DMS53 treated with DMSO at 0.1 percent for 48 hours (cell line): Measurements from ENCODE around the gene PLEKHG3.
A peak's percentile ranks its signal among the peaks of the same experiment; 100 is the strongest.

ENCODE experiments used
- DNase-seq: peaks from one replicate; lab custom pipeline; 2025; ENCODE audit not compliant: unreplicated experiment; lab: John Stamatoyannopoulos, UW

The PLEKHG3 gene

DNA sequence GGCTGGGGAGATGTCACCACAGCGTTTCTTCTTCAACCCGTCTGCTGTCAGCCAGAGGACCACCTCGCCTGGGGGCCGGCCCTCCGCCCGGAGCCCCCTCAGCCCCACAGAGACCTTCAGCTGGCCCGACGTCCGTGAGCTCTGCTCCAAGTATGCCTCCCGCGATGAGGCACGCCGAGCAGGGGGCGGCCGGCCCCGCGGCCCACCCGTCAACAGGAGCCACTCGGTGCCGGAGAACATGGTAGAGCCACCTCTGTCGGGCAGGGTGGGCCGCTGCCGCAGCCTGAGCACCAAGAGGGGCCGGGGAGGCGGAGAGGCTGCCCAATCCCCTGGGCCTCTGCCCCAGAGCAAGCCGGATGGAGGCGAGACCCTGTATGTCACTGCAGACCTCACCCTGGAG, 38.8 kb downstream of the PLEKHG3 start:
- DNase-seq = no peak

DNA sequence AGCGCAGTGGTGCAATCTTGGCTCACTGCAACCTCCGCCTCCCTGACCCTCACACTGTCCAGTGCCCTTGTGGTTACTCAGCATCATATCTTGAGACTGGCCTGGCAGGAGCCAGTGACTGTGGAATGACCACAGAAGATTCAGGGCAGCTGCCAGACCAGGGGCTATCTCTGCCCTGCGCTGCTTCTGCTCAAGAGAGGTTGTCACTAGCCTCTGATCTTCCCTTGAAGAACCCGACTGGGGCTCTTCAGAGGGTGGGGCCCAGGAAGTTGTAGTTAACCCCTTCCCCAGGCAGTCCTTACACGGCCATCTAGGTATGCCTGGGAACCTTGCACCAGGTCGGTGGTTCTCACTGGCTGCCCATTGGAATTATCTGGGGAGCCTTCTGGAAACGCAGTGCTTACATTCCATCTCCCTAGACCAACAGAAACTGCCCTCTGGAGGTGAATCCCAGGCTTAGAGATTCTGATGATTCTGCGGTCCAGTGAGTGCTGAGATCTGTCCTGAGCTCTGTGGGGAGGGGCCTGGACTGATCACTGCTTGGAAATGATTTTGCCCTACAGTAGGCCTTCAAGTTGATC, 41.4 kb downstream of the PLEKHG3 start:
- DNase-seq = no peak

DNA sequence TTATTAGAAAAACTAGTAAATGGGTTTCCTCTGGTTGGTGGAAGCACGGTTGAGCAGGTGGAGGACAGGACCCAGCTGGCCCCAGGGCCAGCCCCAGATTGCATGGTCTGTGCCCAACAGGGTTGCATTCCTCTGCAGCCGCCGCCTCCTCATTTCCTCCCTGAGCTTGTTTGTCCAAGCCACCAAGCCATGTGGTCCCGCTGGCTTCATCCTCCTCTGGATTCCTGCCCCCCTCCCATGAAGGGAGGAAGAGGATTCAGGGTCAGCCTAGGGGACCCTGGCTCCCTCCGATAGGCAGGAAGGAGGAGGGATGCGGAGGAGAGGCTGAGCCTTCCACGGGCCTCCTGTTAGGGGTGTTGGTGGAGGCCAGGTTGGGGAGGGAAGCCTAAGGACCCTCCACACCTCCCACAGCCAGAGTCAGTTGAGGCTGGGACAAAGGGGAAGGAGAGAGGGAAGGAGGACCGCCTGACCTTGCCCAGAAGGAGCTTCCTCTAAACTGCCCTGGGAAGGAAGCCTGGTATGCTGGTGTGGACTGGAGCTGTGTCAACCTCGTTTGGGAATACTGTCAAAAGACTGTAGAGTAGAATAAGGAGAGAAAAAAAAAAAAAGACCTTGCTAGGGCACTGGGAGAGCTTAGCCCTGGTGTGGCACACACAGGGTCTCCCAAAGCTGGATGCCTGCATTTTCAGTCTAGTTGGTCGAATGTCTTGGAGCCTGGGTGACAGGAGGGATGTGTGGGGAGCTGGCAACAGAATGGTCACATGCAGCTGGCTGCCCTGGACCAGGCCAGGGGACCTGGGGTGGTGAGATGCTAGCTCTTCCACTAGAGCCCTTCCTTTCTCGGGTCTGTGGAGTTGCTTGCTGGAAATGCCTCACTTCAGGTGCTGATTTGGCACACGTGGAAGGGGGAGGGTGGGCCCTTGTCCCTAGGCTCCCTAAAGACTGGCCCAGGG, 42.4 kb downstream of the PLEKHG3 start:
- DNase-seq = no peak

DNA sequence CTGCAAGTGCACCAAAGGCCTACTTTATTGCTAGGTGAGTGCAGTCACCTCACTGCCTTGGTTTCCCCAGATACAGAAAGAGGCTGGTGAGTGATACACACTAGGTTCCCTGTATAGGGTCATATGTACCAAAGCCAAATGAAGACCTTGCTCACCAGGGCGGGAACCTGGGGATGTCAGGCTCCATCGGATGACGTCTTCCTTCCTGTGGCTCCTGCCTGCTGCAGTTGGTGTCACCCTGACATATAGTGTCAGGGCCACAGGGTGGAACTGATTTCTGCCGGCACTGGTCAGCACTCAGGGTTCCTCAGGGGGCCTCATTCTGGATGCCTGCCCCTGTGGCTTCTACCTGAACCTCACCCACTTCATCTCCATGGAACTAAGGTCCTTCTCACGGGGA, 43.1 kb downstream of the PLEKHG3 start:
- no peak for DNase-seq

DNA sequence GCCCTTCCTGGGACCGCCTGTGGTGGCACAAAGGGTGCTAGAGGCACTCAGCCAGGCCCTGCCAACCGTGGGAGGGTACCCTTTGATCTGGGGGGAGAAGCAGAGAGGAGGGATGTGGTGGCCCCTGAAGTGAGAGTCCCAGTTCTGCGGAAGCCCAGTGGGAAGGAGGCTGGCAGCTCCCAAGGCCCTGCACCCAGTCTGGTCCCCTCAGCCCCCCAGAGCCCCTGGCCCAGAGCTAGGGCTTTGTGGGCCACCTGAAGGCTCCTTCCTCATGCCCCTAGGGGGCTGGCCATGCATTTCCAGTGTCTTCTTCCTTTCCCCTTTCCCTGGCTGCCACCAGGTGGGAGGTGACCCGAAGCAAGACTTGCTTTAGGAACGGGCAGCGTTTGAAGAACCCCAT, 44.3 kb downstream of the PLEKHG3 start:
- no peak for DNase-seq

DNA sequence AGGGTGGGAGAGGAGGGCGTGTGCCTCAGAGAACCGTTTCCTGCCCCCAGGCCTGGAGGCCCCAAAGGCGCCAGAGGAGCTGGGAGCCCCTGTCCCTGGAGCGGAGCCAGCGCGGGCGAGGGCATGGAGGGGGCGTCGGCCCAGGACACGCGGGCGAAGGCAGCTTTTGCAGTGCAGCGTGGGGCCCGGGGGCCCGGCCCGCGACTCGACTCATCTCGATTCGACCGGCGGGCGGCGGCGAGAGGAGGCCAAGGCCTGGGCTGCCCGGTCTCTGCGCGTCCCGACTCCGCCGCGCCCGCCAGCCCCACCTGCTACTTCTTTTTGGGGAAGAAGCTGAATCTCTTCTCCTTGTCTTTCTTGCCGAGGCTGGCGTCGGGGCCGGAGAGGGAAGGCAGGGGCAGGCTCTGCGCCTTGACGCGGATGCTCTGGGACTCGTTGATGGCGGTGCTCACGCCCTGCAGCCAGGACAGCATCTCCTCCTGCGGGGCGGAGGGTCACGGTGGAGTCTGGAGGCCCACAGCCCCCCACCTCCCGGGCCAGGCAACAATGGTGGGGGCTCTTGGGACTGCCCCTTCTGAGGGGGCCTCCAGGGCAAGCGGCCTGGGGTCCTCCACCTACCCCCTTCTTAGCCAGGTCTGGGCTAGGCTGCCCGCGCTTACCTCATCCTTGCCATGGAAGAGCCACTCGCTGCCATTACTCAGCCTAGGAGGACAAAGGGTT, 44.9 kb downstream of the PLEKHG3 start:
- no peak for DNase-seq

DNA sequence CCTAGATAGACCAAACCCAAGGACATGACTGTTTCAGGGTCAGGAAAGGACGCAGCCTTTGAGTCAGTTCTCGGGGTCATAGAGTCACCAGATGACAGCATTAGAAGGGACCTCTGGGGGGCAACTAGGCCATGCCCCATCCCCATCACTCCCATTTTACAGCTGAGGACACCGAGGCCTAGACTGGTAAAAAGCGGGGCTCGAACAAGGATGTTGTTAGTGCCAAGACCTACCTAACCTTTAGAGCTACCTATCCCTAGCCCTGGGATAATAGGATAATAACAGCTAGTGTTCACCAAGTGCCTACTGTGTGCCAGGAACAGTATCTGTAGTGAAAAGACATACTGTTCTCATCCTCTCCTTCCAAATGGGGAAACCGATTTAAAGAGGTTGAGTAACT, 48.7 kb downstream of the PLEKHG3 start:
- no peak for DNase-seq

DNA sequence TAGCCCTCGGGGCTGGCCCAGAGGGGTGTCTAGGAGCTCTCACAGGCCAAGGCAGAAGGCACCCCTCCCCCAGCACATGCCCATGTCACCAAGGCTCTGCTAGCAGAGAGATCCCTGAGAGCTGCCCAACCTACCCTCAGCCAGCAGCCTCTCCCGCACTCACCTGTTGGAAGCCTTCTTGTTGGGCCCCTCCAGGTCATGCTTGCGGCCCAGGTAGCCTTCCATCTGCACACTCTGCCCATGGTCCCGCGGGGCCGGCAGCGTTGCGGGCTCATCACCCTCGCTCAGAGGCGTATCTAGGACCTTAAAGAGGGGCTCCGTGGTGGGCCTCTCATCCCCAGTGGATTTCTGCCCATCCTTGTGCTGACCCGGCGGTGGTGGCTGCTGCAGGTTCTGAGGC, 49.1 kb downstream of the PLEKHG3 start:
- DNase-seq = no peak

DNA sequence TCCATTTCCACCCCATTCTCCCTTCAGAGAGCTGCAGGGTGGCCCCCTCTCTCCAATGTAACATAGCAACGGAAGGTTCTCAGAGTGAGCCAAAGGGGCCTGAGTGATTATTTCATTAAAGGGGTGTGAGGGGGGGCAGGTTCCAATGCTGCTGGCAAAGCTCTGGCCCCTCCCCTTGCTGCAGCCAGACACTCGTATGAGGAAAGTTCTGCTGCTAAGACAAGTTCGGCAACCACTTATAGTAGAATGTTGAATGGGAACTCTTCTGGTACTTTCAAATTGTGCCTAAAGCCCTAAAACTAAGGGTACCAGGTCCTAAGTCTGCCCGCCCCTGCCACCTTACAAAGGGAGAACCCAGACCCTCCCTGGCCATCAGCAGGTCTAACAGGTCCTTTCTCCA, 49.8 kb downstream of the PLEKHG3 start:
- no peak for DNase-seq

DNA sequence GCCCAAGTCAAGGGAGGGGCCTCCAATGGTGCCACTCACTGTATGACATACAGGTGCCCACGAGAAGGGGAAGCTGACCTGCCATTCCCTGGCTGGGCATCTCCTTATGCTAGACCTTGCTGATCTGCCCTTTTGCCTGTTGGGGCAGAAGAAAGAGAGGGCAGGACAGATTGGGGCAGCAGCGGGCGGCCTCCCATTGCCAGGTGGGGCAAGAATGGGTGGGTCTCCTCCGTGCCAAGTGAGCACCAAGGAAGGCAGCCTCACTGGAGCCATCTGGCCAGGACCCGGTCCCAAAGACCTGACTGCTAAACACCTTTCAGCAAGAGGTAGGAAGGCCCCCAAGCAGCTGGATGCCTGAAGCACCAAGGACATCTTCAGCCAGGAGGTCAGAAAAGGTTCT, 50.5 kb downstream of the PLEKHG3 start:
- no peak for DNase-seq

DNA sequence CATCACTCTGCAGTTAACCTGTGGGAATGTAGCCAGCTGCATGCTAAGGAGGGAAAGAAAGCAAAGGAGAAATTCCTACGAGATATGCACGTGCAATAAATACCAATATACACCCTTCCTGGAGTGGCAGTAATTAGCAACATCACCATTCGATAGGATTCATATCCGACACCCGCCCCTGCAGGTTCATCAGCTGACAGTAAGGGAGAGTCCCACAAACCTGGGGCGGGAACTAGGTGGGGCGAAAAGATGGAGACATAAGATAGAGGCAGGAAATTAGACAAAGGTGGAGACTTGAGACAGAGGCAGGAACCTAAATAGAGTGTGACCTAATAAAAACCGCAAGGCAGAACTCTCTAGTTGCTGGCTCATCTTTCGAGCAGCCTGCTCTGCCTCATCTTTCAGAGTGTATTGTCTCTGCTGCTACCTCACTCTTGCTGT, 51.6 kb downstream of the PLEKHG3 start:
- no peak for DNase-seq

DNA sequence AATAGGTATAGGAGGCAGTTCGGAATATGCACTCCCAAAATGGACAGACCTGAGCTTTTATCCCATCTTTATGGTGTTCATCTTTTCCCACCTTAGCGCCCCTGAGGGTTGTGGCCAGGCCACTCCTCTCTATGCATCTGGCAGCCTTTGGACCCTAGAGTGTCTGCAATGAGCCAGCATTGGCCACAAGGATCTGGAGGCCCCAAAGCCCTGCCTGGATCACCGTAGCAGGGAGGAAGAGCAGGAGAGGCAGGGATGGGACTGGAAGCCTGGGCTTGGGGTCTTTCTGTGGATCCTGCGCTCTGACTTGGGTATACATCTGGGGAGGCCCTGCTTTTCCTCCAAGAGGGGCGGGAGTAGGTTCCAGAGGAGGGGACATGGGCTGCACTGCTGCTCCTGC, 52.5 kb downstream of the PLEKHG3 start:
- no peak for DNase-seq

DNA sequence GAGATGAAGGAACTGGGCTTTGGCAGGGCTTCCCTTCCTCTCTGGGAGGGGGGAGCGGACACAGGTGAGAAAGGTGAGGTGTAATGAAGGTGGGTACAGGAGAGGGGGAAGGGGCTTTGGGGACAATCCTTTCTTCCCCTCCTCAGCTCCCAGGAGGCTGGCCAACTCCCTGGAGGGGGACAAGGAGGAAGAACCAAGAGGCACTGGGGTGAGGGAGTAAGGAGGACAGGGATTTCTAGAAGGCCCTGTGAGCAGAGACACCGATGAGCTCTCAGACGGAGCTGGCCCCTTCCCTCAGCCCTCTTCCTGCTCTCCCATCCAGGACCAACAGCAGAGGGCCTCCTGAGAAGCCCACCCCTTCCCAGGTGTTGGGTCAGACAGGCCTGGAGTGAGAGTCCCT, 53.4 kb downstream of the PLEKHG3 start:
- DNase-seq = no peak

DNA sequence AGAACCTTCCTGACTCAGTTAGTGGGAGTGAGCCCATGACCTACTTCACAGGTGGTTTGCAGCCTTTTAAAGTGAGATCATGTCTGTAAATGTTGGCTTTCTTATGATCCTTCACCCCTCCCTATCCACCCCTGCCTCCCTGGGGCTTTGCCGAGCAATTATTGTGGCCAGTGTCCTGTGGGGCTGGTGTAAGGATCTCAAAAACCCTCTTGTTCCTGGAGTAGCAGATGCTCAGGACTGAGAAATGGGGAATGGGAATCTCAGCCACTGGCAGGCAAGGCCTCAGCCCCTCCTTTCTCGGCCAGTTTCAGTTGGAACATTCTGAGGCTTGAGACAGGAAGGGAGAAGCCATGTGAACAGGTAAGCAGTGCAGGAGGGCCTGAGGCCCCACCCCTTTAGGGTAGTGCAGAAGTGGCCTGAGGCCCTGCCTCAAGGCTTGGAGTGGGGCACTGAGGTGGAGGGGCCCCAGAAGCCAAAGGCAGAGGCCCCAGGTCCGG, 53.8 kb downstream of the PLEKHG3 start:
- DNase-seq = no peak

DNA sequence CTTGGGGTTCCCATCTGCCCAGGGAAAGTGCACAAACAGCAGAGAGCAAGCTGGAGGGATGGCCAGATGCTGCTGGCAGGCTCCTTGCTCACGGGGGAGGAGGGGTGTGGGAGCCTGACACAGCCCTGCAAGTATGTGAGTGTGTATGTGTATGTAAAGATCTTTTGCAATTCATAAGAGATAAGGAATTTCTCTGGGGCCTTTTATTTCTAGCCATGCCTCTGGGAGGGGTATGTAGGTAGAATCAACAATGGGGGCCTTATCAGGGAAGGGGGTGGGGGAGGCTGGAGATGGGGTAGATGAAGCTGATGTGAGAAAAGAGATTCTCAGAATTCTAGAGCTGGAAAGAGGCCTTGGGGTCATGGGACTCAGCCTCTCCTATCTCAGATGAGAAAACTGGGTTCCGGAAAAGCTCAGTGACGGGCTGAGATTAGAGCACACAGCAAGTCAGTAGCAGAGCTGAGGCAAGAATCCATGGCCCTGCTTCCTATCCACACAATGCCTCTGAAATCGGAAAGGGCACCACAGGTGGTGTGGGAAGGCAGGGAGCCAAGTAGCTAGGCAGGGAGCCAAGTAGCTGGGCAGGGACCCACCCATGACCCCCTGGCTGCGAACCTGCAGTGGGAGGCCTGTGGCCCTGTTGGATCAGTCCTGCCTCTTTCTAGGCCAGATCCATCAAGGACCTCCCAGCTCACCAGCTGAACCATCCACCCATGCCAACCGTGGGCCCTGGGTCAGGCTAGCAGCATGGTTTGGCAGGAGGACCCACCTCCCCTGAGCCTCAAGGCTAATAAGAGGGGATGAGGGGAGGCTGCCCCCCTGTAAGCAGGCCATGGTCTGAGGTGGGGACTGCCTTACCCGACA, 54.7 kb downstream of the PLEKHG3 start:
- DNase-seq = no peak

DNA sequence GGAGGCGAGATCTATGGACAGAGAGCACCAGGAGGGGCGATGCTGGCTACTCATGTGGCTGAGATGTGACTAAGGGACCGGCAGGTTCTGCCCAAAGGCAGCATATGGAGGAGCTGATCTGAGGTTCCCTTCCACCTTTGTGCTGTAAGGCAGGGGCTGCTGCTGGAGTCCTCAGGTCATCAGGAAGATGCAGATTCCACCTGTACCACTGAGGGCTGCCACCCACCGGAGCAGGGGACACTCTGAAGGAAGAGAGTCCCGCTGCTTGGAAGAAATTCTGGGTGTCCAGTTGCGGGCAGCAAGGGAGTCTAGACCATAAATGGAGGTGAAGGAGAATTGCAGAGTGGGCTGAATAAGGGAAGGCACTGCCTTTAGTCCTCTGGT, 55.3 kb downstream of the PLEKHG3 start:
- DNase-seq = no peak

DNA sequence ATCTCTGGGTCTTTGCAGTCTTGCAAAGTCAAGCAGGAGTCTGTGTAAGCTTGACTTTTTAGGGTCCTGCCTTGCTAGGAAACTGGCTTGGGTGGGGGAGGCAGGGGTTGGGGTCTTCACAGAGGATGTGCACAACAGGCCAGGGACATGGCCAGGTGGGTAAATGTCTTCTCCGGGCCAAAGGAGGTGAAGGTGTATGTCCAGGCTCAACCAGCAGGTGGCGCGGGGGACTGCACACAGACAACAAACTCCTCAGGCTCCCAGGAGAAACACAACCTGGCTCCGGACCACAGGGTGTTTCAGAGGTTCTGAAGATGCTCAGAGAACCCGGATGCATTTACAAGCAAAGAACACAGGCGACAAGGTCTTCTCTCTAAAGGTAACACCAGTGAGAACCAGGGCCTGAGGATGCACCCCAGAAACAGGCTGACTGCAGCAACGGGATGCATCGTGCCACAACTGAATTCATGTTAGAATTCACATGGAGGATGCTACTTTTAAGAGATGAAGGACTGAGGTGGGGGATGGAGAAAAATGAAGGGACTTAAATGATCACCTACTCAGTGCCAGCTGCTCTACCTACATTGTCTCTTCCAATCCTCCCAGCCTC, 56.0 kb downstream of the PLEKHG3 start:
- peak; percentile 14 for DNase-seq

DNA sequence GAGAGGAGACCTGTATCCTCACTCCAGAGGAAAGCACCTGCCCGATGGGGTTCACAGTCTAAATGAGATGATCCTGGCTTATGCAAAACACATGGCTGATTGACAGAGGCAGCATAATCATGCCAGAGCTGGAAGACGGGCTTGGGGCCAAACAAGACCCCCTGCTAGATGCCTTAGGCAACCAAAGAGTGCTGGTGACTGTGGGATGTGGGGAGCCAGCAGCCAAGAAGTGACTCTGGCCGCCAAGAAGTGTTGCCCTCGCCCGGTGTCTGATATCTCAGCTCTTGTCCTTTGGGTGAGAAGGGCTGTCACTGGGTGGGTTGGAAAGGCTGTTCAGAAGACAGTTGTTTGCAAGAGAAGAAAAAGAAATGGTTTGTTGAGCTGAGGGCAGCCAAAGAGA, 56.7 kb downstream of the PLEKHG3 start:
- no peak for DNase-seq

DNA sequence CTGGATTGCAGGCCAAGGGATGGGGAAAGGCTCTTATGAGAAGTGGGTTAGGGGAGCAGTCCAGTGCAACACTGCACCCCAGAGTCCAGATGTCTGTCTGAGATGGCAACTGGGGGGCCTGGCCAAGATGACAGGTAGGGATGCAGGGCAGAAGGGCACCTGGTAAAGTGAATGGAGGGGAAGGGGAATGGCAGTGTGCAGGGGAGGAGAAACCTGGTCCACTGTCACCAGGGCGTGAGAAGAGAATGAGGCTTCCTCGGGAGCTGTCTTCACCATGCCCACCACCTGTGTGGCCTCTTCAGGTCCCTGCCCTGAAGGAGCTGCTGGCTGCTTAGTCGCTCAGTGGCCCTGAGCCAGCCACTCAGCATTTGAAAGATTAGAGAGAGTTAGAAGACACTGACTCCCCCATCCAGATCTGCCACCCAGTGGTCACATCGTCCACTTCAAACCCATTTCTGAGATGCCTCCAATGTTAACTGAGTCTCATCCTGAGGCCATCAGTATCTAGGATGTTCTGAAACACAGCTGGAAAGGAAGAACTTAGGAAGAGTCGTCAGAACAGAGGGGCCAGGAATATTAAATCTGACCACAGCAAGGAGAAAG, 57.3 kb downstream of the PLEKHG3 start:
- peak; percentile 37 for DNase-seq
